Effector memory CD4-positive, alpha-beta T cell (primary cell): ENCODE results near the gene ZMIZ1.

Experiments
- DNase-seq, 3 donors: peaks; one replicate each; pipeline ENCODE4 v3.0.0-alpha.2; 2020
- H3K27ac ChIP-seq: 2 replicates; pipeline ENCODE4 v1.7.0; 2013; ENCODE audit warnings: mild to moderate bottlenecking, low read length, moderate library complexity; ENCODE audit not compliant: insufficient read depth, poor library complexity, severe bottlenecking
- H3K27me3 ChIP-seq: replicated peaks from 2 replicates; pipeline ENCODE4 v1.7.0; 2013; ENCODE audit warnings: mild to moderate bottlenecking, low read length; ENCODE audit not compliant: insufficient read depth, control insufficient read depth, poor library complexity, severe bottlenecking
- H3K36me3 ChIP-seq: 2 replicates; pipeline ENCODE4 v1.7.0; 2013; ENCODE audit warnings: mild to moderate bottlenecking, low read length, moderate library complexity; ENCODE audit not compliant: control insufficient read depth, insufficient read depth
- H3K4me1 ChIP-seq: 2 replicates; pipeline ENCODE4 v1.7.0; 2013; ENCODE audit warnings: low read length, mild to moderate bottlenecking; ENCODE audit not compliant: control insufficient read depth, insufficient read depth, poor library complexity, severe bottlenecking
- H3K4me3 ChIP-seq: 2 replicates; pipeline ENCODE4 v1.7.0; 2013; ENCODE audit warnings: low read length, low read depth, mild to moderate bottlenecking; ENCODE audit not compliant: insufficient read depth, poor library complexity, severe bottlenecking
- H3K9me3 ChIP-seq: 2 replicates; pipeline ENCODE4 v1.7.0; 2013; ENCODE audit warnings: mild to moderate bottlenecking, low read length, moderate library complexity; ENCODE audit not compliant: control insufficient read depth

The ZMIZ1 gene

DNA sequence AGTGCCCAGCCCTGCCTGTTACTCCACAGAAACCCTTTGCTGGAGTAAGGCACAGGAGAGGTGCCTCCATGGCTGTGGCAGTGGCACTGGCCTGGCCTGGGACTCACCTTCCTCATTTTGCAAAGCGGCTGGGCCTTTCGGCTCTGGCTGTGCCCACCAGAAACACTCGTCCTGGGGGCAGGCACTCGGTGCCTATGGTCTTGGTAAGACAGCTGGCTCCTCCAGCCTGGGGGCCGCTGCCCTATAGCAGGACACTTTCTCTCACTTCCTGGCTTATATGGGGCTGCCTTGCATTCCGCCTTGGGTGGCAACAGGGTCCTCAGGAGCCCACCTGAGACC lies 13.2 kb downstream of the ZMIZ1 start:
- H3K36me3 ChIP-seq = no peaks in the 10 kb centered on the region
- H3K9me3 ChIP-seq = no peaks in the 10 kb centered on the region
- H3K27me3 ChIP-seq = no peaks in the 10 kb centered on the region
- H3K27ac ChIP-seq = no peak overlapping the region
- no peak overlapping the region for H3K4me3 ChIP-seq
- peaks cover 3% of the 10 kb centered on the region for H3K4me1 ChIP-seq
- DNase-seq = no peak

DNA sequence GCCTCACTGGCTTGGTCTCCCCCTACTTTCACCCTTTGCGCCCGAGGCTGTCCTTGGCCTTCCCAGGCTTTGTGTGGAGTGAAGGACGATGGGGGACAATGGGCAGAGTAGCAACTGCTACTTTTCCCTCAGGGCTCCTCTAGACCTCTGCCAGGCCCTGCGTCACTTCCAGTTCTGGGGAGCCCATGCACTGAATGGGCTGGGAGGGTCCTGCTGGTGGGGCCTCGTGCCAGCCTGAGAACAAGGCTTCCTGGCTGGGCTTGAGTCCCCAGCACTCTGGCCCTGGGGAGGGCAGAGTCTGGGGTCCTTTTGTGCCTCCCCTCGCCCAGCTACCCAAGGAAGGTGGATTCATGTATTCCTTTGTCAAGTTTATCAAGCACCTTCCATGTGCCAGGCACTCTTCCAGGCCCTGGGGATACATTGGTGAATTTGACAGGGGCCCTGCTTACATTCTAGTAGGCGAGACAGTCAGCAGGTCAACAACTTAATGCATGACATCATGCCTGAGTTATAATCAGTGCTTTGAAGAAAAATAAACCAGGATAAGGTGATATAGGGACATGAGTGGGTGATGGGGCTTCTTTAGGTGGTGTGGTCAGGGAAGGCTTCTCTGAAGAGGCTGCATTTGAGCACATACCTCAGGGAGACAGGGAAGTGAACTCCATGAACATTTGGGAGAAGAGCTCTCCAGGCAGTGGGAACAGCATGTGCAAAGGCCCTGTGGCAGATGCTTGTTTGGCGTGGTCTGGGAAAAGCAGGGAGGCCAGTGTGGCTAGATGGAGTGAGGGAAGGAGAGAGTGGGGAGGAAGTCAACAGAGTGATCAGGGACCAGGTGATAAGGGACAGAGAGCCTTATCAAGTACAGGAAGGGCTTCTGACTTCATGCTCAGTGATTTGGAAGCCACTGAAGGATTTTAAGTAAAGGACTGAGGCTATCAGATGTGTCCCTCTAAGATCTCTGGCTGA lies 14.1 kb downstream of the ZMIZ1 start:
- DNase-seq = no peak
- Histone ChIP-seq H3K9me3 (no peaks in the 10 kb centered on the region), H3K4me1 (peaks cover 3% of the 10 kb centered on the region), H3K36me3 (no peaks in the 10 kb centered on the region), H3K4me3 (no peak overlapping the region), H3K27ac (no peak overlapping the region), H3K27me3 (no peaks in the 10 kb centered on the region)

DNA sequence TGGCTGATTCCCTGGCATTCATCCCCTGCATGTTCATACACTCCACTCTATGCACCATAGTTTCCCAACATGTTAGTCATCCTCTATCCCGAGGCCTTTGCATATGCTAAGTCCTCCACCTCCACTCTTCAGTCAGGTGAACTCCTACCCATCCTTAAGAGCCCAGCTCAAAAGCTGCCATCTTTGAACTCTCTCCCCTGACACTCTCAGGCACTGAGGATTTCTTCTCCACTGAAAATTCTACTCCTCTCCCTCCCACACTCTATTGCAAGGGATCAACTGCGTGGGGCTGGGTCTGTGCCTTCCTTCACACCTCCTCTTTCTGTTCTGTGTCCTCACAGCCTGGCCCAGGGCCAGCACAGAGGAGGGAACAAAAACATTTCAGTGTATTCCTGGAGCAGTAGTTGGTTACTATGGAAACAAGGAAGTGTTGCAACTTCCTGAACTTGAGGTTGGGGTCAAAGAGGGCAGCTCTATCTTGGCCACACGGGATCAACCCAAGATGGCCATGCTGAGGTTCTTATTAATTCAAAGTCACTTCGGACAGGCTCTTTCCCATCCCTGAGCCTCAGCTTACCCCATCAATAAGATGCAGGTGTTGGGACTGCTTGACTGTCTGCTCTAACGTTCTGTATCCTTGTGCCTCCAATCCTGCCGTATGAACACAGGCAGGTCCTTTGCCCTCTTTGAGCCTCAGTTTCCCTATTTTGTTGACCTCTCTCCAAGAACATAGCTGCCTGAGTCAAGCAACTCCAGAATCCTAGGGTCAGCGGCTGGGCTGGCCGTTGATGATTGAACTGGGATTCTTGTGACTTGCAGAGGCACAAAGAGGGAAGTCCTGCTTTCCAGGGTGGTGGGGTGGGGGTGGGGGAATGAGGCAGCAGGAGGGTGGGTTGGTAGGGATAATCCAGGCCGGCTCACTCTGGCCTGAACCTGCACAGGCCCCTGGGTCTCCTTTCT lies 15.5 kb downstream of the ZMIZ1 start:
- Histone ChIP-seq H3K4me3 (no peak overlapping the region), H3K27me3 (no peaks in the 10 kb centered on the region), H3K36me3 (no peaks in the 10 kb centered on the region), H3K27ac (no peak overlapping the region), H3K9me3 (no peaks in the 10 kb centered on the region), H3K4me1 (peaks cover 3% of the 10 kb centered on the region)
- no peak for DNase-seq

DNA sequence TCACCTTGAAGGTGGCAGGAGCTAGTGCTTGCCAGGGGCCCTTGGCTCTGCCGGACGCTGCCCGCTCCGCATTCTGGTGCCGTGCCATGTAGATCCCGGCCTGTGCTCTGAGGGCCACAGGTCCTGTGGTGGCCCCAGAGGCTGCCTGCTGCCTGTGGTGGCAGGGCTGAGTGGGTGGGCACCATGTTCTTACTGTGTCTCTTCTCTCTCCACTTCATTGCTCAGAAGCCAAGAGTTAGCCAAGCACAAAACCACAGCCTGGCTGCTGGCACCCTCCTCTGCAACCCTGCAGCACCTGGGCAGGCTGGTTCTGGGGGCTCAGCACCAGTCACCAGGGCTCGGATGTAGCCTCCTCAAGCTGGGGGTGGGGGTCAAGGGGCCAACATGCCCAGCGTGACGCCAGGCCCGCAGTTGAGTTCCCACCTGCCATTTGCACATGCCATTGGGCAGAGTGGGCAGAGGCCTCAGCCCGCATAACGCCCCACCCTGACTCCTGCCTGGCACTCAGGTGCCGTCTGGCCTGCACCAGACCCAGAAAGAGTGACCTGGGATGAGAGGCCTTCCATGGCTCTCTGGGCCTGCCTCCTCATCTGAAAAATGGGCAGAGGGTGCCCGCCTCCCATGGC lies 16.3 kb downstream of the ZMIZ1 start:
- no peaks in the 10 kb centered on the region for H3K27me3 ChIP-seq
- DNase-seq = no peak
- H3K4me1 ChIP-seq = no peaks in the 10 kb centered on the region
- no peak overlapping the region for H3K4me3 ChIP-seq
- H3K9me3 ChIP-seq = no peaks in the 10 kb centered on the region
- H3K36me3 ChIP-seq = no peaks in the 10 kb centered on the region
- H3K27ac ChIP-seq = no peak overlapping the region

DNA sequence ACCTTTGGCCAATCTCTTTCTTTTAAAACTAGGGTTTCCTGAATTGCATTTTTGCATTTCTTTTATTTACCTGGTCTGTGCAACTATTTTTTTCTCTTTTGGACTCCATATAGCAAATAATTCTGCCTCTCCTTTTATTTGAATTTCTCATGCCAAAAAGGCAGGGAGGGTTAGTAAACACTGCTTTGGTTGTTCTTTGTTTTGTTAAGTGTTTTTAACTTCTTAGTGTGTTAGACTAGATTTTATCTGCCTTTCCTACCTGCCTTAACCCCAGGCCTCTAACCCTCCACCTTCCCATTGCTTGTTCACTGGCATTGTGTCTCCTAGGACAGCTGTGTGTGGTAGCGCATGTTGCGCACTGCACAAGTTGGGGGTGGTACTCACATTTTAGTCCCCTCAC lies 18.1 kb downstream of the ZMIZ1 start:
- H3K27me3 ChIP-seq = no peaks in the 10 kb centered on the region
- no peak for DNase-seq
- H3K4me3 ChIP-seq = no peak overlapping the region
- no peaks in the 10 kb centered on the region for H3K36me3 ChIP-seq
- no peaks in the 10 kb centered on the region for H3K9me3 ChIP-seq
- H3K27ac ChIP-seq = no peak overlapping the region
- peaks cover 4% of the 10 kb centered on the region for H3K4me1 ChIP-seq

DNA sequence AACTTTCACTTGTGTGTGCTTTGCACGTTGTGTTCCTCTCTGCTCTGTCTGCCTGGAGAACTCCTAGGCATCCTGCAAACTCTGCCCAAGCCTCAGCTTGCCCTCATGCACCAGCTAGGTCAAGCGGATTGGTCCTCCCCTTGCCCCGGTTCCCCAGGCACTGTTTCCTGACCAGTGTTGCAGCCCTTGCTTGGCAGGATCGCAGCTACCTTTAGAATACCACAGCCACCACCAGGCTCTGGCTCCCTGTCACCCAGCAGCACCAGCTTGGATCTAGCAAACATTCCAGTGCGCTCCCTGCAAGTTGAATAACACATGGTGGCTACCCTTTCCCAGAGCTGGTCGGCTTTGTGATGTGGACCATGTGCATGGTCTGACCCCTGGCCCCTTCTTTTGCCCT lies 19.0 kb downstream of the ZMIZ1 start:
- H3K27ac ChIP-seq = no peak overlapping the region

DNA sequence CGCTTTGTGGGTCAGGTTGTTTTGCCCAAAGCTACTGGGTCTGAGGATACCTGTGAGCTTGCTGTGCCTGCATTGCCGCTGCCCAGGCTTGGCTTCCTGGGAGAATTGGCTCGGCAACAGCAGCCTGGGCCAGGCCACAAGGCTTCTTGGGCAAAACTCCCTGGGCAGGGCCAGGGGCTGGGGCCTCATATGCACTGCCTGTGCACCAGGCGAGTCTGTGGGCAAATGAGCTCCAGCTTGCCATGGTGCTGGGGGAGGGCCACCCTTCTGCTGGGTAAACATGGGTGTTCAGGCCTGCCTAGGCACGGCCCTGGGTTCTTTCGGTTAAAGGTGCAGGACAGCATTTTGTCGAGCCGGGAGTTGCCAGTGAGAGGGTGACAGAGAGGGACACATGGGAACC lies 19.4 kb downstream of the ZMIZ1 start:
- Histone ChIP-seq H3K4me3 (no peak overlapping the region), H3K4me1 (peaks cover 6% of the 10 kb centered on the region)
- no peak for DNase-seq

More for the DNA sequence above, 19.0 kb downstream of the ZMIZ1 start:
- peaks cover 6% of the 10 kb centered on the region for H3K4me1 ChIP-seq
- no peaks in the 10 kb centered on the region for H3K36me3 ChIP-seq
- DNase-seq = no peak
- no peak overlapping the region for H3K4me3 ChIP-seq
- no peaks in the 10 kb centered on the region for H3K9me3 ChIP-seq
- no peaks in the 10 kb centered on the region for H3K27me3 ChIP-seq

DNA sequence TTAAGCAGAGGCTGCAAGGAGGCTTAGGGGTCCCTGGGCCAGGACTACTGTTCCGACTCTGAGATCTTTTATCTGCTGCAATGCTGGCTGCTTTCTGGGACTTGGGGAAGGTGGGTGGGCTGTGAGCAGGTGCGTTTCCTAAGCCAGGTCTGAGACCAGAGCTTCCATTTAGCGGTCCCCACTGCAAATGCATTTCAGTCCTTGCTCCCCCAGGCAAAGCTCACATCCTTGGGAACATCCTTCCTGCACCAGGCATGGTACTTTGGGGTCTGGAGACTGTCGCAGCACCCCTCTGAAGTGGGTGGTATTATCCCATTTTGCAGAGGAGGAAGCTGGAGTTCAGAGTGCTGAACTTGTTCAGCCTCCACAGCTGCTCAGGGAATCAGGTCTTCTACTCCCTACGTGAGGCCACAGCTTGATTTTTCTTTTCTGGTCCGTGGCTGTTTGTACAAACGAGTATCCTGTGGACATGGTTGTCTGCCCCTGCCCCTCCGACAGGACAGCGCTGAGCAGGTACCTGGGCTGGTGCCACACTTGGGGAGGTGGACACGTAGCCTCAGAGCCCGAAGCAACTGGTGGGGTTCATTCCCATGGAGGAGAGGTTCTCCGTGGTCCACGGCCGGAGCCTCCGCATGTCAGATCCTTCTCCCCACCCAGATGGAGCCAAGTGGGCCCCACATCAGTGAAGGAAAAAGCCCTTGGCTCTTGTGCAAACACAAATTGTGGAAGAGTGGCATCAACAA lies 20.0 kb downstream of the ZMIZ1 start:
- DNase-seq = no peak
- H3K36me3 ChIP-seq = no peaks in the 10 kb centered on the region
- H3K27ac ChIP-seq = no peak overlapping the region
- no peaks in the 10 kb centered on the region for H3K9me3 ChIP-seq
- no peak overlapping the region for H3K4me3 ChIP-seq
- no peaks in the 10 kb centered on the region for H3K27me3 ChIP-seq
- H3K4me1 ChIP-seq = peaks cover 6% of the 10 kb centered on the region

More for the DNA sequence above, 19.4 kb downstream of the ZMIZ1 start:
- Histone ChIP-seq H3K9me3 (no peaks in the 10 kb centered on the region), H3K36me3 (no peaks in the 10 kb centered on the region), H3K27ac (no peak overlapping the region), H3K27me3 (no peaks in the 10 kb centered on the region)

DNA sequence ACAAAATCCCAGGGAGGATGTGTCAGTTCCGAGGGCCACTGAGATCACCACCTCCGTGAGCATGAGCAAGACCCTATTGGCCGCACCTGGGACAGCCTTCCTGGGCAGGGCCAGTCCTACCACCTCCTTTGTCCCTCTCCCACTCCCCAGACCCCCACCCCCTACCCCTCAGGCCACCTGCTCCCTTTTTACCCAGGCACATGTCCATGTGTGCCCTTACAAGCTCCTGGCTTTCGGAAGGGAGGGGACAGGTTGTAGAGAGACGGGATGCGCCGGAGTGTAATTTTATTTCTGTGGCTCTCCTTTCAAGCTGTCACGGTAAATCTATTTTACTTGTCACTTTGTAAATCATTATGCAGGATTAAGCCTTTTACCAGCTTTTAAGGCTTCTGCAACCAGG lies 20.9 kb downstream of the ZMIZ1 start:
- Histone ChIP-seq H3K27ac (no peak overlapping the region), H3K4me1 (peaks cover 6% of the 10 kb centered on the region), H3K36me3 (no peaks in the 10 kb centered on the region), H3K9me3 (no peaks in the 10 kb centered on the region), H3K4me3 (no peak overlapping the region), H3K27me3 (no peaks in the 10 kb centered on the region)
- no peak for DNase-seq
